Uterus (tissue), 4 donors: ENCODE data around the gene SMKR1. TPM values are rescaled to one million over a fixed set of nuclear protein-coding genes. Genes with fewer than 3 reads are reported as not detected.
"Not testable (repeated sequence)": the region's sequence is repeated elsewhere in the genome, so short reads cannot be mapped to it uniquely, and the experiment has no call there.

Experiments
- DNase-seq, 2 donors: peaks; one replicate each; pipeline ENCODE4 v3.0.0-alpha.2; 2019 to 2020
- H3K27ac ChIP-seq, 2 donors: fragments of 200-600 bp; sonication (generic); 1 replicate in 1 of 2; 2 replicates in 1 of 2; pipeline ENCODE4 v1.5.1; 2016 to 2018
- H3K27me3 ChIP-seq, 2 donors: fragments of 200-600 bp; sonication (generic); one replicate each; pipeline ENCODE4 v1.5.1; 2018 to 2019; ENCODE audit warnings: control low read depth in 1 of 2
- H3K36me3 ChIP-seq, 2 donors: fragments of 200-600 bp; sonication (generic); one replicate each; pipeline ENCODE4 v1.5.1; 2019; ENCODE audit warnings: control low read depth in 1 of 2
- H3K4me1 ChIP-seq, 2 donors: fragments of 200-600 bp; sonication (generic); one replicate each; pipeline ENCODE4 v1.5.1; 2018 to 2019; ENCODE audit warnings: control low read depth in 1 of 2
- H3K4me3 ChIP-seq, 2 donors: fragments of 200-600 bp; sonication (generic); 1 replicate in 1 of 2; 2 replicates in 1 of 2; pipeline ENCODE4 v1.5.1; 2018 to 2019; ENCODE audit warnings: mild to moderate bottlenecking in 1 of 2
- H3K9me3 ChIP-seq, 2 donors: fragments of 200-600 bp; sonication (generic); one replicate each; pipeline ENCODE4 v1.5.1; 2019; ENCODE audit warnings: control low read depth in 1 of 2
- CTCF ChIP-seq, 4 experiments: fragments of 200-600 bp in 2 of 4; fragments of 450-650 bp in 2 of 4; sonication (generic) in 2 of 4; IDR thresholded peaks; one replicate each; pipeline ENCODE4 v1.5.1; 2016 to 2019; ENCODE audit warnings: antibody characterized with exemption in 4 of 4, mild to moderate bottlenecking in 2 of 4, moderate library complexity in 1 of 4
- POLR2A ChIP-seq, 2 donors: fragments of 450-650 bp; IDR thresholded peaks; one replicate each; pipeline ENCODE4 v1.6.1; 2016; ENCODE audit warnings: antibody characterized with exemption in 2 of 2, mild to moderate bottlenecking in 1 of 2, moderate library complexity in 1 of 2
- intact Hi-C: fragments of 100-400 bp; cut with DNase I; formaldehyde crosslinking; loops from one replicate; pipeline ENCODE4 v1.15.1; 2023; ENCODE audit warnings: low total_unique reads
- total RNA-seq, 4 donors: library from RNA; depleted of rRNA in 3 of 4; stranded (reverse); fragments of >200 nt in 3 of 4; gene quantifications; one replicate each; pipeline versions ENCODE4 v1.1.0 to v1.2.4, GENCODE V29; 2014 to 2023
- donor health status: DM: yes; HTN: yes; CAD: no.

The SMKR1 gene
- total RNA-seq, 4 donors from 2014 or later: 0.35 to 1.7 TPM; not detected in 2

- H3K36me3 ChIP-seq: no peaks in the 10 kb centered on the region
- DNase-seq: no peak
- no peak overlapping the region for H3K4me3 ChIP-seq
- H3K27ac ChIP-seq: no peak overlapping the region
- TF ChIP-seq POLR2A (IDR thresholded peaks at IDR 0.05): no peak
- no peak for TF ChIP-seq CTCF (IDR thresholded peaks at IDR 0.05)
- intact Hi-C loops: no loop called here
- no peaks in the 10 kb centered on the region for H3K4me1 ChIP-seq
- no peaks in the 10 kb centered on the region for H3K9me3 ChIP-seq
- no peaks in the 10 kb centered on the region for H3K27me3 ChIP-seq
Measured at GRCh38 chr7:129470411-129470810, 31.9 kb upstream of the SMKR1 start.

GRCh38 chr7:129471402-129471827 lies 30.9 kb upstream of the SMKR1 start:
- Histone ChIP-seq H3K36me3 (no peaks in the 10 kb centered on the region), H3K27me3 (no peaks in the 10 kb centered on the region), H3K4me1 (no peaks in the 10 kb centered on the region), H3K4me3 (no peak overlapping the region), H3K9me3 (no peaks in the 10 kb centered on the region), H3K27ac (no peak overlapping the region)
- no peak for DNase-seq
- intact Hi-C loops: no loop called here
- TF ChIP-seq POLR2A (IDR thresholded peaks at IDR 0.05): no peak
- no peak for TF ChIP-seq CTCF (IDR thresholded peaks at IDR 0.05)

- H3K36me3 ChIP-seq, H3K4me3 ChIP-seq, H3K27ac ChIP-seq, H3K27me3 ChIP-seq, intact Hi-C loops, H3K4me1 ChIP-seq, DNase-seq, H3K9me3 ChIP-seq: not testable (repeated sequence)
Measured at GRCh38 chr7:129475931-129476330, 26.4 kb upstream of the SMKR1 start.

GRCh38 chr7:129476398-129476797 lies 25.9 kb upstream of the SMKR1 start:
- H3K27ac ChIP-seq, H3K9me3 ChIP-seq, H3K4me1 ChIP-seq, DNase-seq, intact Hi-C loops, H3K27me3 ChIP-seq, H3K36me3 ChIP-seq, H3K4me3 ChIP-seq: not testable (repeated sequence)

- Histone ChIP-seq H3K27ac (no peak overlapping the region), H3K27me3 (no peaks in the 10 kb centered on the region), H3K9me3 (no peaks in the 10 kb centered on the region), H3K36me3 (no peaks in the 10 kb centered on the region), H3K4me3 (no peak overlapping the region), H3K4me1 (no peaks in the 10 kb centered on the region)
- no peak for TF ChIP-seq POLR2A (IDR thresholded peaks at IDR 0.05)
- TF ChIP-seq CTCF (IDR thresholded peaks at IDR 0.05): no peak
- DNase-seq: no peak
- intact Hi-C loops: no loop called here
Measured at GRCh38 chr7:129479831-129480230, 22.5 kb upstream of the SMKR1 start.

- TF ChIP-seq POLR2A (IDR thresholded peaks at IDR 0.05): no peak
- no peak for TF ChIP-seq CTCF (IDR thresholded peaks at IDR 0.05)
- Histone ChIP-seq H3K27me3 (no peaks in the 10 kb centered on the region), H3K4me1 (no peaks in the 10 kb centered on the region), H3K9me3 (no peaks in the 10 kb centered on the region), H3K36me3 (no peaks in the 10 kb centered on the region), H3K4me3 (no peak overlapping the region), H3K27ac (no peak overlapping the region)
- intact Hi-C loops: no loop called here
- no peak for DNase-seq
Measured at GRCh38 chr7:129480674-129481363, 21.5 kb upstream of the SMKR1 start.

GRCh38 chr7:129481376-129481775 lies 21.0 kb upstream of the SMKR1 start:
- H3K4me1 ChIP-seq, H3K27me3 ChIP-seq, H3K9me3 ChIP-seq, H3K36me3 ChIP-seq, H3K27ac ChIP-seq, H3K4me3 ChIP-seq, intact Hi-C loops, DNase-seq: not testable (repeated sequence)
